HG03354 (cell line): ENCODE measurements around the gene NBAS.
"Not testable (repeated sequence)": the region's sequence is repeated elsewhere in the genome, so short reads cannot be mapped to it uniquely, and the experiment has no call there.

Source experiments
- ATAC-seq: cut with Tn5 transposase; IDR thresholded peaks from one replicate; pipeline ENCODE4 v1.9.1; 2021; ENCODE audit warnings: mild to moderate bottlenecking; ENCODE audit not compliant: unreplicated experiment, poor library complexity, severe bottlenecking

The NBAS gene

DNA sequence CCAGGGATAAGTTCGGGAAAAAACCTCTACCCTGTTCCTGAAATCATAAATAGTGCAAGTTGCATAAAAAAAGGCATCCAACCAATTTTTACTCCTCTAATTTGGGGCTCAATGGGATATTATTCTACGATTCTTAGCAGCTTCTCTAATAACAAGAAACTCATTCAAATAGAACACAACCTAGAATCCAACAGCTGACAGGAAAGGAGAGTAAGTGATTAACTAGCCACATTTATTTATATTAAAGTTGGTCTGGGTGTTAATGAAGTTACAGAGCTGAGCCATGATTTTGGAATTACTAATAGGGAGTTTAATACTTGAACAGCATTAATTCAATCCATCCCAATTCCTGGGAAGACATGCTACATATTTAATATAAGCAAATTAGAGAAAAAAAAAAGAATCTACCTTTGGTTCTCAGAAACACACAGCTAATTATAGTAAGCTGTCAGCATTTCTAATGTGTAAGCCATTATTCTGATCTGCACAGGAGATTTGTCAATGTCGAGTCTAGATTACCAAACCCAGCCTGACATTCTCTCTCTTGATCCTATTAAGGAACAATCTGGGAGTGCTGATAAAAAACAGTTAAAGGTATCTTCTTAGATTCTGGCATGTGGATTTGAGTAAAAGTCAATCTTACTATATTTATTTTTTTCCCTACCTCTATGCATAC is 267.7 kb downstream of the NBAS start:
- peak; percentile 97 for ATAC-seq

DNA sequence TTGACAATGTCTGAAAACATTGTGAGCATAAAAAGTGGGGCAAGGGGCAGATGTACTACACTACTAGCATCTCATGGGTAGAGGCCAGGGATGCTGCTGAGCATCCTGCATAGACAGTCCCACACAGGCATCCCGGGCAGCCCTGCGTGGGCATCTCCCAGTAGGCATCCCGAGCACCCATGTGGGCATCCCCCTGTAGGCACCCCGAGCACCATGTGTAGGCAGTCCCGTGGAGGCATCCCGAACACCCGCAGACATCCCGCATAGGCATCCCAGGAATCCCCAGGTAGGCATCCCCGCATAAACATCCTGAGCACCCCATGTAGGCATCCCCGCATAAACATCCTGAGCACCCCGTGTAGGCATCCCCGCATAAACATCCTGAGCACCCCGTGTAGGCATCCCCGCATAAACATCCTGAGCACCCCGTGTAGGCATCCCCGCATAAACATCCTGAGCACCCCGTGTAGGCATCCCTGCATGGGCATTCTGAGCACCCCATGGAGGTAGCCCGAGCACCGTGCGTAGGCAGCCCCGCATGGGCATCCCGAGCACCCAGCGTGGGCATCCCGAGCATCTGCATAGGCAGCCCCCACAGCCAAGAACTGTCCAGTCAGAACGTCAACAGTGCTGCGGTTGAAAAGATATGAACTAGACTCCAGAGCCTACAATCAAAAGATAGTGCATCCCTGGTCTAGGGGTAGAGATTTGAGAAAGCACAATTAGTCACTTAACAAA is 273.5 kb downstream of the NBAS start:
- ATAC-seq = no peak

DNA sequence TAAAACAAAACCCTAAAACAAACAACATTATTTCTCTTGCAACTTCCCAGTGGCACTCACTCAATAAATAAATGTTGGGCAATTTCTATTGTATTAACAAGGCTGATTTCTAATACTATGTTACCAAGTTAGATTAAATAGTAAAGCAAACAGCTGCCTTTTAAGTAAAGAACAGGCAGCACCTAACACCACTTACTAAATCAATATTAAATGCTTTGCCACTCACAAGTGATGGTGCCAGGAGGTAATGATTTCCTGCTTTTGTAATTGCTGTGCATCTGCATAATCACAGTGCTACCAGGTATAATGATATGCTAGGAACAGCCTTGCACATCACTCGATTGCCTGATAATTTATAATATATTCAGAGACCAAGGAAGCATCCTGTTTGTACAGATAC is 276.5 kb downstream of the NBAS start:
- ATAC-seq = no peak

DNA sequence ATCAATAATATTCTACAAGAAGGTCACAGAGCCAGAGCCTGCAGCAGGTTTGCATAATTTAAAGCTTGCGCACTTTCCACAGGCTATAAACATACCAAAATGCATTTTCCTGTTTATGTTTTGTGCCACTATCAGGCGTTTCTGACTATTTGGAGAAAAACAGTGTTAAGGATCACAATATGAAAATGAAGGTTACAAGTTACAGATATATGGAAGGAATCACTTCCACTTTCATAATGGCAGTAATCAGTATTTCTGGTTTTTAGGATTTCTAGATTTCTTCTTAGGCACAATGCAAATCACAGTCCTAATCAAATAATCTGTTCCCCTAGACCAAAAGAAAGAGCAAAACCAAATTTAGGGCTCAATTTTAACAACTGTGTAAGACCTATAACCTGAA is 279.5 kb downstream of the NBAS start:
- peak; percentile 62 for ATAC-seq

DNA sequence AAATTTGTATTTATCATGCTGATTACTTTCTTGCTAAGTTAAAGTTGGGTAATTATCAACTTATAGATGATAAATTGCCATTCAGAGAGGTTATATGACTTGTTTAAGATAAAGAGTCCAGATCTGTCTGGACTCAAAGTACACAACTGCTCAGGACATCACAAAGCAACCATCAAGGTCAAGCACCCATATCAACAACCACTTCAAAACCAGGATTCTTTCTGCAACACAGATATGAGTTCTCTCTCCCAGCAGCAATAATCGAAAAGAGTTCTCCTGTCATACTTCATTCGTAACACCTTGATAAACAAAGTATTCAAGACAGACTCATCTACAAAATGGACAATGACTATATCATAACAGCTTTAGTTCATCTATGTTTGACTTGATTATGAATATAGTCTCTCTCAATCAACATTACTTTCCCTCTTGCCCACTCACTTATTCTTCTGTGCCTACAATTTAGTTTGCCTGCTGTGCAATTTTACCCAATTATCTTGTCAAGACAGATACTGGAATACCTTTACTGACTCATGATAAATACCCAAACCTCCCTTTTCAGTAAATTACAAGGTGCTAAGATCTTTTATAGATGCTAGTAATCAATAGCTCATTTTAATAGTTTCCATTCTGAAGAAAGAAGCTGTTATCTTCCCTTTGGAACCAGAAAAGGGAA is 281.8 kb downstream of the NBAS start:
- ATAC-seq = no peak

DNA sequence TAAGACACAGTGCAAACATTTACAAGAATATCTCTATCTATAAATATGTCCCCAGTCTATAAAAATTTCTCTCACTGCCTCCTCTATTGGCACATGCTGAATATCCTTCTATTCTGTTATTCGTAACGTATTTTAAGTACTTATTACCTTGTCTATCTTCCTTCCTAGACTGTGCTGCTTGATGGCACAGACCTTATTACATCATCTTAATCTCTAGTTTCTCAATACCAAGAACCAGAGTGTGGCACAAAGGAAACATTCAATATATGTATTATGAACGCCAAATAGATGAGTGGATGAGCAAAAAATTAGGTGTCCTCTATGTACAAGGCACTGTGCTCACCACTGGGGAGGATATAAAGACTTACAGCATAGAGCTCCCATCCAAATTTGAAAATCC is 282.8 kb downstream of the NBAS start:
- ATAC-seq = no peak

DNA sequence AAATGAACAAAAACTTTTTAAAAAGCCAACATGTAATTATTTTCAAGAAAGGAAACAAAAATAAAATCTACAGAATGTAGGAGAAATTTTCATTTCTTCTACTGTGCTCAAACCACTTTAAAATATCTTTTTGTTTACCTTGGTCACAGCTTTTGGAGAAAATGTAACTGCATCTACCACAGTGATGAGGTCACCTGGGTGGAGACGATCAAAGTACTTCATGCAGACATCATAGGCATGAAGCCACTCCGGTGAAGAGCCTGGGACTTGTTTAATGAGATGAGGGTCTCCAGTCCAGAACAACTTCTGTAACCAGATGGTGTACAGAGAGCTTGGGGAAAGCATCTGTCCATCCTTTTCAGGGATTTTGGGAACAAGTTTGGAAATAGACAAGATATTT is 285.8 kb downstream of the NBAS start:
- ATAC-seq = no peak

DNA sequence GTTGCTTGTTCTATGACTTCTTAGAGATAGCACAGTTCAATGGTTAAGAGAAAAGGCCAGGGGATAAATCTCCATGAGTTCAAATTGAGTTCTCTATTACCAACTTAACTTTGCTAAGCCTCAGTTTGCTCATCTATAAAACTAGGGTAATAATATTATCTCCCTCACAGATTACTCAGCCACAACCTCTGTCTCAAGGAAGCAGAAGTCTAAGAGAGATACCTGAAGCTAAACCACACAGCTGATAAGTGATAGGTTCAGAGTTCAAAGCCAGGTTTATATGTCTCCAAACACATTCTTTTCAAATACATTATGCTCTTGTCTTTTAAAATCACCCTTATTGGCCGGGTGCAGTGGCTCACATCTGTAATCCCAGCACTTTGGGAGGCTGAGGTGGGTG is 287.7 kb downstream of the NBAS start:
- ATAC-seq = no peak

DNA sequence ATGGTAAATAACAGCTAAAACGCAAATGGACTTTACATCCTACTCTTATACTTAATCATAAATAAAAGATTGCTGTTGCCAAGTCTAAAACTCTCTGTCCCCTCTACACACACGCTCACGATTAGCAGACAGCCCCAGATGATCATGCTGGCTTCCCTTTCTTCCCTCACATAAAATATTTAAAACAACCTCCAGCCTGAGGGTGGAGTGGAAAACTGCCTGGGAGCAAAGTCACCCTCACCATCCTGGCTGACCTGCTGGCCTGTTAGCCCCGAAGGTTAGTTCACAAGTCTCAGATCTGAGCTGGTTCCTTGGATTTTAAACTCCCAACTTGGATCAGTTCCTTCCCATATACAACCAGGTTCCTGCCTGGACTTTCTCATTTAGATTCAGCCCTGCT is 288.2 kb downstream of the NBAS start:
- no peak for ATAC-seq

DNA sequence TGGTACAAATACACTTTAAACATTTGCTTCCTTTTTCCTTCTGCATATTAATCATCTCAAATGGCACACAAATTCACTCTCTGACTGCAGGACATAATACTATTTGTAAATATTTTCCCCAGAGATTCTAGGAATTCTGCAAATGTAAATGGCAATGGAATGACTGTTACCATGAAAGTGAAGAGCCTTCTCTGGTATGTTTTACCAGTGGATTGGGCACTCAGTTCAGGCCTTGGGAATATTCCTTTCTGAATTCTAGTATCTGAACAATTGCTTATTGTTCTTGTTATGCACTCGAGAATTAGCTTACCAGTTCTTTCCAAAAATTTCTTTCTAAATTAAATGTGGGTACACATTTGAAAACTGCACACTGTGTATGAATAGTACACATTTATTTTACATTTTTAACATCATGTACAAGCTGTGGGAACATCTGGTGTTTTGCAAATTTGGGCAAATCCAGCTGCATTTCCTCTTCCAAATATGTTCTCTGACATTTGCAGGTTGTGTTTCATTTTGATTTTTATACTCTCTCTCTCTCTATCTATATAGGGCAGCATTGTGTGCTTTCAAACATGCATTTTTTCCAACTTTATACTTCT is 289.1 kb downstream of the NBAS start:
- no peak for ATAC-seq

DNA sequence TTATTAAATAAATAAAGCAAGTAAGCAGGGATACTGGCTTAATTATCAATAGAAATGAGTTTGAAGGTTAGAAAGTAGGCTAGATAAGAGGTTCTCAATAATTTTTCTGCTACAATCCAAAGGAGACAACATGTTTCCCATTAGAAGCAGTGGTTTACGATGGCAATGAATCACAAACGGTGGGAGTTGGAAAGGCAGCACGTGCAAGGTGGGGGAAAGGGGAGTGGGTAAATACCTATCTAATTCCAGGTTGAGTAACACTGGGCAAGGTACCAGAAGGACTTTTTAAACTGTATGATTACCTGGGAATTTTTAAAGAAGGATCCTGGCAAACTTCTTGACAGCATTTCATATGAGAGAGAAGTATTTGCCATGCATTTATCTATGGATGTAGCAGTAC is 289.9 kb downstream of the NBAS start:
- no peak for ATAC-seq

DNA sequence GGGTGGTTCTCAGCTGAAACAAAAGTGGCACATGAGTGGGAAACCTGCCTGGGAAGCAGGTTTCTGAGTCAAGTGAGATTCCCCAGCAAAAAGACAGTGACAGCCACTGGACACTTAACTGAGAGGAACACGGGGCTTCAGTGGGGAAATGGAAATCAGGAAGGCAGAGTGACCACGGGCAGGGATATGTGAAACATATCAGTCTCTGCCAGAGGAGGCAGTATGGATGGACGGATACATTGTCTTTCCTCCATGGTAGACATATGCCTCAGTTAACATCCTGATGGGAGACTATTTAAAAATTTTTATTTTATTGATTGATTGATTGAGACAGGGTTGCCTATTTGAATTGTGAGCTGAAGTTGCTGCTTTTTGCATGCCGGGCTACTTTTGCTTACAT is 292.1 kb downstream of the NBAS start:
- no peak for ATAC-seq

DNA sequence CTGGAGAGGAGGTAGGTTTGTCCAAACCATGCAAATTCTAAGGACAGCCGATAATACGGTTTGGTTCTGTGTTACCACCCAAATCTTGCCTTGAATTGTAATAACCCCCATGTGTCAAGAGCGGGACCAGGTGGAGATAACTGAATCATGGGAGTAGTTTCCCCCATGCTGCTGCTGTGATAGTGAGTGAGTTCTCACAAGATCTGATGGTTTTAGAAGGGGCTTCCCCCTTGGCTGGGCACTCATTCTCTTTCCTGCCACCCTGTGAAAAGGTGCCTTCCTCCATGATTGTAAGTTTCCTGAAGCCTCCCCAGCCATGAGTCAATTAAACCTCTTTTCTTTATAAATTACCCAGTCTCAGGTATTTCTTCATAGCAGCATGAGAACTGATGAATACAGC is 295.2 kb downstream of the NBAS start:
- ATAC-seq = no peak

DNA sequence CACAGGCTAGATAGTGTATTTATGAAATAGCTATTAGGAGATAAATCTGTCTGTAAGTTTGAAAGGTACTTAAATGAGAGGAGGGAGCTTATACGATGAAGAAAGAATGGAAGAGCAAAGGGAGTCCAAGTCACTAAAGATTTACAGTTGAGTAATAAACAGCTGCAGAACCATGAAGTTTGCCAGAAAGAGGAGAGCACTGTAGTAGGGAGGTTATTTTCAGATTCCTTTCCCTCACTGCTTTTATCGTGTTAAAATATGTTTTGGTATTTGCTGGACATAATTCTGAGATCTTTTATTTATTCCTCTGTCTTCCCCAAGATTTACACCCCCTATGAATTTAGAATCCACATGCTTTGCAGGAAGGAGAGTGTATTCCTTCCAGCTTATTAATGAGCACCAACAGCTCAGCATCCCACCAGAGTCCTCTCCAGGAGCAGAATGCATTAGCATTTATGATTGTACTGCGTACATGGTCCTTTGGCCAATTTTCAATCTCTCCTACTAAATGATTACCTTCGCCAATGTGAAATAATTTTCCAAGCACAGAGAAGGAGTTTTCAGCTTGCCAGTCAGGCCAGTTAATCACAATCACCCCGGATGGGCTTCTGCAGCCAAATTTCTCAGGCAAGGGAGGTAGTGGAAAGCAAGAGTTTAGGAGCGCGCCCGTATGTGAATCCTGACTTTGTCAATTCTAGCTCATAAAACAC is 297.0 kb downstream of the NBAS start:
- ATAC-seq = no peak

DNA sequence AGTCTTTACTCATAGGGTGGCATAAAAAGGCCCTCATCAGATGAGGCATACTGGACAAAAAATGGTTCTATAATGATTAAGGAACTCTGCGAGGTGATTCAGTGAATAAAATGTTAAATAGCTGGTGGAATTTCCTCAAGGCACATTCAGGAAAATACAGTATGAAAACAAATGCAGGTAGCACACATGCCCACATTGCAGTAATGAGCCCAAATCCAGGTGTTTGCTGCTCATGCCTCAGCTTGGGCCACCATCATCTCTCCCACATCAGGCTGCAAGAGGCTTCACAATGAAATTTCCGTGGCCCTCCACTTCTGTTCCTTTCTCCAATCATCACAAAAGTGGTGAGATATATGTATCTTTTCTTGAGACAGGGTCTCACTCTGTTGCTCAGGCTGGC is 298.3 kb downstream of the NBAS start:
- ATAC-seq = no peak

DNA sequence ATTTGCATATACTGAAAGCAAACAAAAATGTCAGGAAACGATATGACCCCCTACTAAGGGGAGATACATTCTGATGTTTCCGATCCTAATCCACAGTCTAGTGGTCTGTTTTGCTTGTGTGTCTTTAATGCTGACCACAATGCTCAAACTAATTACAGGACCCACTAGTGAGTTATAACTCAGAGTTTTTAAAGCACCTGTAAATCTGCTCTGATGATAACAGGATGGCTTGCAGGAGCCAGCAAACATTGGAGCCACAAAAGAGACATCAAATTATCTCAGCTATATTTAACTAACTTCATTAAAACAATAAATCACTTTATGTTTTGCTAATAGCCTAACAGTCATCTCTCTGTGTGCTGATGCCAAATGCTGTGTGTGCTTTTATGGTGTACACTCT is 300.3 kb downstream of the NBAS start:
- ATAC-seq = no peak

DNA sequence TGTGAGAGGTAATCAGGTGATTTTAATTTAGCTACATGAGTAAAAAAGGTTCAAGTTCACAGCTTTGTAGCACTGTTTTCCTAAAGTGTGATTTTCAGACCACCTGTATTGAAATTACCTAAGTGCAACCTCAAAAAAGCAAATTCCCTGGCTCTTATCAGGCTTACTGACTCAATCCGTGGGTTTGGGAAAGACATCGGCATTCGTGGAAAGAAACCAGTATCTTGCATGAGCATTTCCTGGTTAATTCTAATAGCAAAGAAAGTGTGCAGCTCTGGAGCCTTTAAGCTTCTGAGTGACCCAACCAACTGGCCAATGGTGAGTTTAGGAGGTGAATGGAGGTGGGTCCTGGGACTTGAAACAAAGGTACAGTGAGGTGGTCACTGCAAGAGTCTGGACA is 300.9 kb downstream of the NBAS start:
- no peak for ATAC-seq

DNA sequence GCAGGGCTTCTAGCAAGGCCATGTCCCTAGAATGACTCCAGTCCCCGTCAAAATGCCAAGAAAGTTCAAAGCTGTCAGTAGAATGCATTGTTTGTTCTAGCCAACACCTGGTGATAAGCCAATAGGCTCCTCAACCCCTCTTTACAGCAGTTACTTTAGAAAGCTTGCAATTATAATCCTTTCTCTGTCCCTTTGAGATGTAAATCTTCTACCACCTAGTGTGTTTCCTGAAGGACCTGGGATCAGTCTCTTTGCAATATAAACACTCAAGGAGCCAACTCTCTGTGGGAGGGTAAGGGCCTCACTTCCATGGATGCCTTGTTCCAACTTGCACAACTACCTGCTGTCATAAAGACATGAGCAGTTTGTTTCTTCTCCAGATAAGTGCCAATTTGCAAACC is 301.8 kb downstream of the NBAS start:
- no peak for ATAC-seq

DNA sequence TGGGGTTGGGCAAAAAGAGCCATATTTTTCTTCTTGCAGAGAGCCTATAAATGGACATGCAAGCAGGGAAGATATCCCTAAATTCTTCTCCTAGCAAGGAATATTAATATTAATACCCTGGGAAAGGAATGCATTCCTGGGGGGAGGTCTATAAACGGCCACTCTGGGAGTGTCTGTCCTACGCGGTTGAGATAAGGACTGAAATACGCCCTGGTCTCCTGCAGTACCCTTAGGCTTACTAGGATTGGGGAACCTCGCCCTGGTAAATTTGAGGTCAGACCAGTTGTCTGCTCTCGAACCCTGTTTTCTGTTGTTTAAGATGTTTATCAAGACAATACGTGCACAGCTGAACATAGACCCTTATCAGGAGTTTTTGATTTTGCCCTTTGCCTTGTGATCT is 302.7 kb downstream of the NBAS start:
- not testable (repeated sequence) for ATAC-seq

DNA sequence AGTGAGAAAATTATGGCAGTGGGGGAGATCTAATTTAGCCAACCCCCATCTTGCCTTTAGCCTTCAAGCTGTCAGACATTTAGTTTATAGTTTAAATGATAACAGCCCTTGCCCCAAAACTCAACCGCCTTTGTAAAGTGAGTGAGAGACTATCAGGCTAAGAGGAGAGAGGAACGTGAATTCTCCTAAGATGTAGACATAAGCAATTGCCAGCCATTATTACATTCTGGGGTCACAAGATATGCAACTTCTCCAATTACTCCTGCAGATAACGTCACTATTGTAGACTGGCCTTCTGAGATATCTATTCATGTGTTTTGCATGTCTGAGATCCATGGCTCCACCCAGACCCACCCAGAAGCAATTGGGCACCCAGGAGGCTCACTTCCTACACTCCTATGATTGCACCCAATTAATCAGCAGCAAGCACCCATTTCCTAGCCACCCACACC is 307.3 kb downstream of the NBAS start:
- ATAC-seq = no peak
